B cell (primary cell): ENCODE results near the gene UQCR11. TPM values are rescaled to one million over a fixed set of nuclear protein-coding genes. Genes with fewer than 3 reads are reported as not detected.

Experiments
- ATAC-seq: fragments of 200-7000 bp; cut with Tn5 transposase; one replicate; pipeline ENCODE4 v1.10.0; 2021; ENCODE audit warnings: low read depth, mild to moderate bottlenecking, moderate number of reproducible peaks, moderate library complexity
- CTCF ChIA-PET: fragments of 350-600 bp; sonication (Branson Sonifier 250); formaldehyde crosslinking; loops from one replicate; lab custom pipeline; 2021; ENCODE audit warnings: antibody characterized with exemption, inconsistent platforms; lab: Charles Lee
- POLR2A ChIA-PET: fragments of 350-600 bp; sonication (Branson Sonifier 250); formaldehyde crosslinking; loops from one replicate; lab custom pipeline; 2021; ENCODE audit warnings: antibody characterized with exemption; lab: Charles Lee
- DNase-seq: peaks from one replicate; pipeline ENCODE4 v3.0.0; 2013
- H2AFZ ChIP-seq: 2 replicates; pipeline ENCODE4 v1.6.1; 2012; ENCODE audit warnings: mild to moderate bottlenecking, low read depth, low read length; ENCODE audit not compliant: insufficient read depth, poor library complexity, severe bottlenecking
- H3K27ac ChIP-seq, 2 donors: 1 replicate in 1 of 2; 2 replicates in 1 of 2; pipeline ENCODE4 v1.5.1; 2012 to 2013; ENCODE audit warnings: low read length in 2 of 2, mild to moderate bottlenecking in 2 of 2, moderate library complexity in 1 of 2
- H3K27me3 ChIP-seq, 4 experiments: fragments of 200-600 bp in 1 of 4; sonication (generic) in 1 of 4; replicated peaks in 1 of 4; 1 replicate in 2 of 4; 2 replicates in 2 of 4; pipeline versions ENCODE4 v1.6.1 to v1.7.0; 2013 to 2016; ENCODE audit warnings: low read length in 3 of 4, mild to moderate bottlenecking in 2 of 4, mixed read lengths in 1 of 4, moderate library complexity in 1 of 4; ENCODE audit not compliant: insufficient read depth in 4 of 4, control insufficient read depth in 3 of 4; ENCODE audit errors: control extremely low read depth in 1 of 4
- H3K36me3 ChIP-seq, 2 experiments: replicated peaks in 1 of 2; 1 replicate in 1 of 2; 2 replicates in 1 of 2; pipeline versions ENCODE4 v1.6.1 to v1.7.1; 2013; ENCODE audit warnings: low read length in 1 of 2; ENCODE audit not compliant: insufficient read depth in 2 of 2, control insufficient read depth in 1 of 2; ENCODE audit errors: control extremely low read depth in 1 of 2, extremely low read depth in 1 of 2
- H3K4me1 ChIP-seq, 2 donors: fragments of 200-600 bp in 1 of 2; sonication (generic) in 1 of 2; 1 replicate in 1 of 2; 2 replicates in 1 of 2; pipeline versions ENCODE4 v1.5.1 to v1.6.1; 2013 to 2017; ENCODE audit warnings: low read length in 2 of 2; ENCODE audit not compliant: control insufficient read depth in 2 of 2, insufficient read depth in 2 of 2
- H3K4me2 ChIP-seq: replicated peaks from 2 replicates; pipeline ENCODE3; 2012; ENCODE audit warnings: mild to moderate bottlenecking, low read depth, low read length; ENCODE audit not compliant: poor library complexity, severe bottlenecking
- H3K4me3 ChIP-seq, 5 experiments: fragments of 200-600 bp in 1 of 5; sonication (generic) in 1 of 5; 1 replicate in 3 of 5; 2 replicates in 2 of 5; pipeline versions ENCODE4 v1.5.1 to v1.7.0; 2011 to 2016; ENCODE audit warnings: low read length in 4 of 5, mild to moderate bottlenecking in 4 of 5, low read depth in 2 of 5, control low read depth in 1 of 5, moderate library complexity in 1 of 5; ENCODE audit not compliant: insufficient read depth in 1 of 5; ENCODE audit errors: control extremely low read depth in 1 of 5, extremely low read depth in 1 of 5
- H3K79me2 ChIP-seq: fragments of 200-600 bp; sonication (generic); one replicate; pipeline ENCODE4 v1.6.0; 2016; ENCODE audit warnings: low read length; ENCODE audit not compliant: control insufficient read depth, insufficient read depth
- H3K9ac ChIP-seq: fragments of 200-600 bp; sonication (generic); 2 replicates; pipeline ENCODE4 v1.6.1; 2017; ENCODE audit warnings: mild to moderate bottlenecking, low read length, moderate library complexity
- H3K9me3 ChIP-seq, 3 donors: one replicate each; pipeline versions ENCODE4 v1.6.1 to v1.7.1; 2013; ENCODE audit warnings: low read length in 2 of 3; ENCODE audit not compliant: control insufficient read depth in 2 of 3, insufficient read depth in 1 of 3; ENCODE audit errors: control extremely low read depth in 1 of 3
- H4K20me1 ChIP-seq: 2 replicates; pipeline ENCODE4 v1.6.0; 2012; ENCODE audit warnings: mild to moderate bottlenecking, low read length; ENCODE audit not compliant: insufficient read depth, control insufficient read depth, poor library complexity, severe bottlenecking
- H3K27ac Mint-ChIP-seq: one replicate; pipeline ENCODE4 v1.8.0; 2021; ENCODE audit warnings: mixed read lengths
- H3K27me3 Mint-ChIP-seq: one replicate; pipeline ENCODE4 v1.8.0; 2021; ENCODE audit warnings: mixed read lengths
- H3K4me1 Mint-ChIP-seq: one replicate; pipeline ENCODE4 v1.8.0; 2021; ENCODE audit warnings: mixed read lengths
- H3K4me3 Mint-ChIP-seq: one replicate; pipeline ENCODE4 v1.8.0; 2021; ENCODE audit warnings: mixed read lengths
- H3K9me3 Mint-ChIP-seq: one replicate; pipeline ENCODE4 v1.8.0; 2022; ENCODE audit warnings: mixed read lengths; ENCODE audit not compliant: insufficient read depth
- EZH2 ChIP-seq: IDR thresholded peaks from 2 replicates; pipeline ENCODE4 v1.6.1; 2012; ENCODE audit warnings: borderline replicate concordance, low read depth, mild to moderate bottlenecking, moderate library complexity, low read length; ENCODE audit not compliant: insufficient read depth, poor library complexity, severe bottlenecking
- WGBS: methylation state at CpG from one replicate; pipeline ENCODE4 v1.1.5; 2013; ENCODE audit warnings: missing lambda C conversion rate; ENCODE audit not compliant: insufficient coverage; 5-methylcytosine and 5-hydroxymethylcytosine counted together
- intact Hi-C: fragments of 100-400 bp; cut with micrococcal nuclease; formaldehyde crosslinking; loops from one replicate; pipeline ENCODE4 v1.10.0; 2022
- polyA plus RNA-seq: library from polyadenylated mRNA; depleted of rRNA; stranded (reverse); fragments of >200 nt; gene quantifications from 2 replicates; pipeline ENCODE4 v1.2.3, GENCODE V29; 2012
- total RNA-seq, 2 donors: library from RNA; stranded (reverse); fragments of 120-200 nt in 1 of 2; gene quantifications; 1 replicate in 1 of 2; 2 replicates in 1 of 2; pipeline versions ENCODE4 v1.2.3 to v1.2.4, GENCODE V29; 2013 to 2022
- TF ChIP-seq, protein P1 (sequence below): fragments of 200-600 bp; IDR thresholded peaks from one replicate; pipeline ENCODE4 v1.8.0; 2022; ENCODE audit warnings: antibody characterized with exemption, mild to moderate bottlenecking

UQCR11 gene
- total and polyA plus RNA-seq, 2 donors (not counting 1 experiment from before 2014, with no cell fraction given), result 59.5 to 66.8 TPM

GRCh38 chr19:1630012-1630411 is 24.8 kb upstream of the UQCR11 start:
- POLR2A ChIA-PET, result no interaction called here
- Histone ChIP-seq H3K4me2 (no peak overlapping the region), H3K9ac (no peak overlapping the region), H3K4me3 (no peak overlapping the region), H3K27ac (no peak overlapping the region), H2AFZ (no peak overlapping the region), H3K36me3 (peaks cover 0 to 72% of the 10 kb centered on the region in 2 experiments), H3K27me3 (no peaks in the 10 kb centered on the region), H4K20me1 (peaks cover 89% of the 10 kb centered on the region), H3K4me1 (no peaks in the 10 kb centered on the region), H3K9me3 (peaks cover 0 to 3% (median 0%) of the 10 kb centered on the region in 3 donors), H3K79me2 (peaks cover 62% of the 10 kb centered on the region)
- no peaks in the 10 kb centered on the region for H3K27me3 Mint-ChIP-seq
- DNase-seq, result no peak
- TF ChIP-seq, protein P1, sequence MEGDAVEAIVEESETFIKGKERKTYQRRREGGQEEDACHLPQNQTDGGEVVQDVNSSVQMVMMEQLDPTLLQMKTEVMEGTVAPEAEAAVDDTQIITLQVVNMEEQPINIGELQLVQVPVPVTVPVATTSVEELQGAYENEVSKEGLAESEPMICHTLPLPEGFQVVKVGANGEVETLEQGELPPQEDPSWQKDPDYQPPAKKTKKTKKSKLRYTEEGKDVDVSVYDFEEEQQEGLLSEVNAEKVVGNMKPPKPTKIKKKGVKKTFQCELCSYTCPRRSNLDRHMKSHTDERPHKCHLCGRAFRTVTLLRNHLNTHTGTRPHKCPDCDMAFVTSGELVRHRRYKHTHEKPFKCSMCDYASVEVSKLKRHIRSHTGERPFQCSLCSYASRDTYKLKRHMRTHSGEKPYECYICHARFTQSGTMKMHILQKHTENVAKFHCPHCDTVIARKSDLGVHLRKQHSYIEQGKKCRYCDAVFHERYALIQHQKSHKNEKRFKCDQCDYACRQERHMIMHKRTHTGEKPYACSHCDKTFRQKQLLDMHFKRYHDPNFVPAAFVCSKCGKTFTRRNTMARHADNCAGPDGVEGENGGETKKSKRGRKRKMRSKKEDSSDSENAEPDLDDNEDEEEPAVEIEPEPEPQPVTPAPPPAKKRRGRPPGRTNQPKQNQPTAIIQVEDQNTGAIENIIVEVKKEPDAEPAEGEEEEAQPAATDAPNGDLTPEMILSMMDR, result no peak
- no peak for TF ChIP-seq EZH2
- CTCF ChIA-PET, result no interaction called here
- H3K4me3 Mint-ChIP-seq, result no peak overlapping the region
- peaks cover 3% of the 10 kb centered on the region for H3K4me1 Mint-ChIP-seq
- no peak for ATAC-seq
- H3K27ac Mint-ChIP-seq, result no peak overlapping the region
- intact Hi-C loops, result no loop called here
- H3K9me3 Mint-ChIP-seq, result no peaks in the 10 kb centered on the region
- 86% methylated on average over 15 of the region's 20 CpGs for WGBS

DNA sequence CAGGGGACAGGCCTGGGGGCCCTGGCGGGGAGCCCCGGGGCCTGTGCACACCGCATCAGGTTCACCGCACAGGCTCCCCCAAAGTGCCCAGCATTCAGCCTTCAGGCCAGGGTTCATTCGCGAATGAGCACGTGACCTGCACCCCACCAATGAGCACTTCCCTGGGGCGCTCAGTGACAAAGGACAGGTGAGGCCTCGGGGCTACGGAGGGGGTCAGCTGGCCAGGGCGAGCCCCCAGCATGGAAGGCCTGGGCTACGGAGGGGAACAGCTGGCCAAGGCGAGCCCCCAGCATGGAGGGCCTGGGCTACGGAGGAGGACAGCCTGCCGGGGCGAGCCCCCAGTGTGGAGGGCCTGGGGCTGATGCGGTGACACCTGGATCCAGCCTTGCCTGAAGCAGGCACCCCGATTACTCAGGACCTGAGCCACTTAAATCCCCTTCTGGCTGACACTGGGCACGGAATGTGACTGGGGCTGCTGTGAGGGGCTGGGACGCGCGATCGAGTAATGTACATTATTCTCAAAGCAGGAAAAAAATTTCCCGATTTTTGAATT is 24.1 kb upstream of the UQCR11 start:
- H3K27ac Mint-ChIP-seq, result no peak overlapping the region
- no peak for ATAC-seq
- Histone ChIP-seq H4K20me1 (peaks cover 89% of the 10 kb centered on the region), H2AFZ (no peak overlapping the region), H3K79me2 (peaks cover 60% of the 10 kb centered on the region), H3K27ac (no peak overlapping the region), H3K4me1 (no peaks in the 10 kb centered on the region), H3K9me3 (no peaks in the 10 kb centered on the region), H3K27me3 (no peaks in the 10 kb centered on the region), H3K36me3 (peaks cover 0 to 72% of the 10 kb centered on the region in 2 experiments), H3K4me2 (no peak overlapping the region), H3K4me3 (no peak overlapping the region), H3K9ac (no peak overlapping the region)
- CTCF ChIA-PET, result no interaction called here
- peaks cover 4% of the 10 kb centered on the region for H3K4me1 Mint-ChIP-seq
- POLR2A ChIA-PET, result no interaction called here
- H3K27me3 Mint-ChIP-seq, result no peaks in the 10 kb centered on the region
- WGBS, result 96% methylated on average over 24 of the region's 24 CpGs
- TF ChIP-seq, protein P1, result no peak
- TF ChIP-seq EZH2, result no peak
- DNase-seq, result no peak
- H3K4me3 Mint-ChIP-seq, result no peak overlapping the region
- H3K9me3 Mint-ChIP-seq, result no peaks in the 10 kb centered on the region
- intact Hi-C loops, result no loop called here
